DOHH2 (cell line): ENCODE data around the gene NCKAP5.

Experiments
- CTCF ChIP-seq: fragments of 200-600 bp; sonication (generic); IDR thresholded peaks from one replicate; pipeline ENCODE4 v1.5.1; 2014; ENCODE audit warnings: antibody characterized with exemption, mild to moderate bottlenecking, low read depth, low read length; ENCODE audit not compliant: poor library complexity, severe bottlenecking
- EZH2phosphoT487 ChIP-seq: fragments of 200-600 bp; sonication (generic); IDR thresholded peaks from 2 replicates; pipeline ENCODE4 v1.6.1; 2017; ENCODE audit warnings: borderline replicate concordance, mild to moderate bottlenecking, antibody characterized with exemption, low read length, moderate library complexity, mixed read lengths

DNA sequence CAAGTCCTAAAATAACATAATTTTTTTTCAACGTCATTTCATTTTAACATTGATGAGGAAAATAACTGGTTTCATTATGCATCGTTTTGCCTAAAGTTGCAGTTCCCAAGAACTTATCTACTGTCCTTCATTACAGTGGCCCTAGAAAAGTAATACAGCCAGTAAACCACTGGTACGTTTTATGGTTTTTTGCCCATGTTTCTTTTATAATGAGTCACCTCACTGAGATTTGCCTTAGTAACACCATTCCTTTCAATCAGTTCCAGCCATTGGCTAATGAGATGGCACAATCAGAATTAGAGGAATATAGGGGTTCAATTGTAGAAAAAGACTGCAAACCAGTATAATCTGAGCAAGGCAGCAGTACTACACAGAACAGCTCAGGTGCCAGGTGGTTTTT lies 475.7 kb downstream of the NCKAP5 start:
- TF ChIP-seq CTCF: no peak
- no peak for TF ChIP-seq EZH2phosphoT487
